T-helper 17 cell (primary cell): ENCODE measurements around the gene CARHSP1. TPM values are rescaled to one million over a fixed set of nuclear protein-coding genes. Genes with fewer than 3 reads are reported as not detected.
"Not testable (repeated sequence)": the region's sequence is repeated elsewhere in the genome, so short reads cannot be mapped to it uniquely, and the experiment has no call there.

ENCODE experiments used
- ATAC-seq: fragments of 150-1000 bp; cut with Tn5 transposase; 2 replicates; pipeline ENCODE4 v1.10.0; 2021; ENCODE audit warnings: mild to moderate bottlenecking, moderate library complexity
- DNase-seq, 3 donors: peaks; one replicate each; pipeline versions ENCODE4 v3.0.0 to v3.0.0-alpha.2; 2020 to 2021
- H3K9me3 ChIP-seq: one replicate; pipeline ENCODE4 v1.7.0; 2013; ENCODE audit warnings: low read length, mild to moderate bottlenecking; ENCODE audit not compliant: control insufficient read depth, poor library complexity, severe bottlenecking
- H3K27ac Mint-ChIP-seq: one replicate; pipeline ENCODE4 v1.8.0; 2022; ENCODE audit warnings: mild to moderate bottlenecking, moderate library complexity, mixed read lengths
- H3K27me3 Mint-ChIP-seq: one replicate; pipeline ENCODE4 v1.8.0; 2022; ENCODE audit warnings: mixed read lengths
- H3K36me3 Mint-ChIP-seq: one replicate; pipeline ENCODE4 v1.8.0; 2022; ENCODE audit warnings: low read depth, mixed read lengths
- H3K4me1 Mint-ChIP-seq: one replicate; pipeline ENCODE4 v1.8.0; 2022; ENCODE audit warnings: mild to moderate bottlenecking, mixed read lengths
- H3K4me3 Mint-ChIP-seq: one replicate; pipeline ENCODE4 v1.8.0; 2022; ENCODE audit warnings: mild to moderate bottlenecking, moderate library complexity, mixed read lengths
- total RNA-seq, 4 donors: library from RNA in 2 of 4; stranded (reverse) in 2 of 4; gene quantifications; one replicate each; pipeline ENCODE4 v1.2.3 and lab custom pipeline; 2022 to 2026

Gene CARHSP1
- total RNA-seq, 2 donors from 2014 or later = 25.4 to 30.4 TPM

GRCh38 chr16:8850279-8850885, 18.4 kb downstream of the CARHSP1 start:
- no peak for DNase-seq
- H3K4me3 Mint-ChIP-seq = no peak overlapping the region
- peak overlapping the region; percentile 79 for H3K27ac Mint-ChIP-seq
- H3K9me3 ChIP-seq = no peaks in the 10 kb centered on the region
- H3K27me3 Mint-ChIP-seq = no peaks in the 10 kb centered on the region
- H3K36me3 Mint-ChIP-seq = peaks cover 6% of the 10 kb centered on the region
- ATAC-seq = peak; percentile 53
- H3K4me1 Mint-ChIP-seq = peaks cover 20% of the 10 kb centered on the region

GRCh38 chr16:8849411-8850011, 19.3 kb downstream of the CARHSP1 start:
- Mint-ChIP-seq H3K4me3 (peak overlapping the region; percentile 62), H3K4me1 (peaks cover 28% of the 10 kb centered on the region), H3K27me3 (no peaks in the 10 kb centered on the region), H3K36me3 (peaks cover 2% of the 10 kb centered on the region), H3K27ac (peak overlapping the region; percentile 34)
- ATAC-seq (no peak), DNase-seq (no peak)
- no peaks in the 10 kb centered on the region for H3K9me3 ChIP-seq

GRCh38 chr16:8848939-8849391, 19.8 kb downstream of the CARHSP1 start:
- H3K9me3 ChIP-seq = no peaks in the 10 kb centered on the region
- ATAC-seq = no peak
- Mint-ChIP-seq H3K36me3 (peaks cover 2% of the 10 kb centered on the region), H3K27me3 (no peaks in the 10 kb centered on the region), H3K27ac (no peak overlapping the region), H3K4me3 (peak overlapping the region; percentile 62), H3K4me1 (peaks cover 33% of the 10 kb centered on the region)
- no peak for DNase-seq

- Mint-ChIP-seq H3K36me3 (peaks cover 2% of the 10 kb centered on the region), H3K27ac (no peak overlapping the region), H3K4me3 (no peak overlapping the region), H3K4me1 (peaks cover 37% of the 10 kb centered on the region), H3K27me3 (no peaks in the 10 kb centered on the region)
- no peaks in the 10 kb centered on the region for H3K9me3 ChIP-seq
- no peak for ATAC-seq
- DNase-seq = no peak
Observed at GRCh38 chr16:8848231-8848938, 20.4 kb downstream of the CARHSP1 start.

- ATAC-seq = no peak
- no peak for DNase-seq
- Mint-ChIP-seq H3K4me1 (peaks cover 40% of the 10 kb centered on the region), H3K36me3 (peaks cover 2% of the 10 kb centered on the region), H3K27ac (no peak overlapping the region), H3K4me3 (no peak overlapping the region), H3K27me3 (no peaks in the 10 kb centered on the region)
- H3K9me3 ChIP-seq = no peaks in the 10 kb centered on the region
Observed at GRCh38 chr16:8847623-8848022, 21.2 kb downstream of the CARHSP1 start.

GRCh38 chr16:8847145-8847544, 21.7 kb downstream of the CARHSP1 start:
- H3K4me3 Mint-ChIP-seq = no peak overlapping the region
- no peaks in the 10 kb centered on the region for H3K9me3 ChIP-seq
- H3K36me3 Mint-ChIP-seq = peaks cover 4% of the 10 kb centered on the region
- DNase-seq (no peak), ATAC-seq (no peak)
- peaks cover 44% of the 10 kb centered on the region for H3K4me1 Mint-ChIP-seq
- no peak overlapping the region for H3K27ac Mint-ChIP-seq
- no peaks in the 10 kb centered on the region for H3K27me3 Mint-ChIP-seq

- Mint-ChIP-seq H3K4me1 (peaks cover 45% of the 10 kb centered on the region), H3K27me3 (no peaks in the 10 kb centered on the region), H3K4me3 (no peak overlapping the region), H3K36me3 (peaks cover 6% of the 10 kb centered on the region), H3K27ac (no peak overlapping the region)
- ATAC-seq = no peak
- H3K9me3 ChIP-seq = no peaks in the 10 kb centered on the region
- DNase-seq = no peak
Observed at GRCh38 chr16:8846401-8846932, 22.3 kb downstream of the CARHSP1 start.

- Mint-ChIP-seq H3K4me1 (peaks cover 41% of the 10 kb centered on the region), H3K27me3 (no peaks in the 10 kb centered on the region), H3K27ac (peak overlapping the region; percentile 14), H3K4me3 (no peak overlapping the region), H3K36me3 (peaks cover 6% of the 10 kb centered on the region)
- no peaks in the 10 kb centered on the region for H3K9me3 ChIP-seq
- DNase-seq (no peak), ATAC-seq (no peak)
Observed at GRCh38 chr16:8845699-8846298, 23.0 kb downstream of the CARHSP1 start.

GRCh38 chr16:8843296-8843695, 25.5 kb downstream of the CARHSP1 start:
- Mint-ChIP-seq H3K4me1 (peaks cover 28% of the 10 kb centered on the region), H3K27ac (peak overlapping the region; percentile 84), H3K4me3 (peak overlapping the region; percentile 55)
- not testable (repeated sequence) for DNase-seq, H3K9me3 ChIP-seq, H3K27me3 Mint-ChIP-seq, ATAC-seq, H3K36me3 Mint-ChIP-seq

GRCh38 chr16:8842016-8842415, 26.8 kb downstream of the CARHSP1 start:
- not testable (repeated sequence) for H3K36me3 Mint-ChIP-seq, DNase-seq, H3K27me3 Mint-ChIP-seq, ATAC-seq, H3K9me3 ChIP-seq
- peak overlapping the region; percentile 84 for H3K27ac Mint-ChIP-seq
- H3K4me3 Mint-ChIP-seq = peak overlapping the region; percentile 66
- H3K4me1 Mint-ChIP-seq = peaks cover 28% of the 10 kb centered on the region

- not testable (repeated sequence) for H3K27me3 Mint-ChIP-seq, H3K36me3 Mint-ChIP-seq, H3K4me3 Mint-ChIP-seq
Observed at GRCh38 chr16:8837594-8837993, 31.2 kb downstream of the CARHSP1 start.

GRCh38 chr16:8836797-8837196, 32.0 kb downstream of the CARHSP1 start:
- H3K4me3 Mint-ChIP-seq, H3K27ac Mint-ChIP-seq, ATAC-seq, DNase-seq, H3K36me3 Mint-ChIP-seq, H3K9me3 ChIP-seq, H3K27me3 Mint-ChIP-seq: not testable (repeated sequence)
- H3K4me1 Mint-ChIP-seq = peaks cover 15% of the 10 kb centered on the region

More at GRCh38 chr16:8837594-8837993, 31.2 kb downstream of the CARHSP1 start:
- peaks cover 21% of the 10 kb centered on the region for H3K4me1 Mint-ChIP-seq
- not testable (repeated sequence) for DNase-seq, H3K9me3 ChIP-seq, H3K27ac Mint-ChIP-seq, ATAC-seq

- Mint-ChIP-seq H3K4me1 (peaks cover 15% of the 10 kb centered on the region), H3K36me3 (peaks cover 5% of the 10 kb centered on the region), H3K27me3 (no peaks in the 10 kb centered on the region), H3K27ac (peak overlapping the region; percentile 61), H3K4me3 (no peak overlapping the region)
- ATAC-seq (no peak), DNase-seq (no peak)
- no peaks in the 10 kb centered on the region for H3K9me3 ChIP-seq
Observed at GRCh38 chr16:8832717-8833105, 36.1 kb downstream of the CARHSP1 start.
